Choroid plexus epithelial cell (primary cell): ENCODE data around the gene AOAH.

ENCODE experiments used
- DNase-seq: peaks from one replicate; pipeline ENCODE4 v3.0.0-alpha.2; 2010; ENCODE audit warnings: low read depth
- H3K4me3 ChIP-seq: 2 replicates; pipeline ENCODE4 v1.5.1; 2011; ENCODE audit warnings: low read depth, mild to moderate bottlenecking, control low read depth, low read length, moderate library complexity
- CTCF ChIP-seq: conservative IDR thresholded peaks from 2 replicates; pipeline ENCODE4 v1.5.1; 2011; ENCODE audit warnings: low read depth, mild to moderate bottlenecking, control low read depth, inconsistent platforms, low read length, moderate library complexity

Gene AOAH

GRCh38 chr7:36591636-36592035 lies 132.7 kb downstream of the AOAH start:
- no peak for DNase-seq

GRCh38 chr7:36589391-36589790 lies 134.9 kb downstream of the AOAH start:
- no peak overlapping the region for H3K4me3 ChIP-seq
- no peak for TF ChIP-seq CTCF

More at GRCh38 chr7:36591636-36592035, 132.7 kb downstream of the AOAH start:
- no peak overlapping the region for H3K4me3 ChIP-seq
- no peak for TF ChIP-seq CTCF

GRCh38 chr7:36583318-36583717 lies 141.0 kb downstream of the AOAH start:
- TF ChIP-seq CTCF, result no peak
- no peak overlapping the region for H3K4me3 ChIP-seq
- peak; percentile 25 for DNase-seq

More at GRCh38 chr7:36589391-36589790, 134.9 kb downstream of the AOAH start:
- no peak for DNase-seq

GRCh38 chr7:36575832-36576231 lies 148.5 kb downstream of the AOAH start:
- no peak overlapping the region for H3K4me3 ChIP-seq
- TF ChIP-seq CTCF, result no peak
- DNase-seq, result no peak

GRCh38 chr7:36573066-36573465 lies 151.2 kb downstream of the AOAH start:
- no peak for TF ChIP-seq CTCF
- DNase-seq, result no peak
- no peak overlapping the region for H3K4me3 ChIP-seq

- no peak for DNase-seq
- no peak overlapping the region for H3K4me3 ChIP-seq
- TF ChIP-seq CTCF, result no peak
Observed at GRCh38 chr7:36571190-36571560, 153.1 kb downstream of the AOAH start.

- no peak for TF ChIP-seq CTCF
- DNase-seq, result no peak
- H3K4me3 ChIP-seq, result no peak overlapping the region
Observed at GRCh38 chr7:36570528-36571189, 153.6 kb downstream of the AOAH start.
